GM12892 (cell line): ENCODE measurements around the gene ERO1B.

ENCODE experiments used
- DNase-seq: peaks from one replicate; pipeline ENCODE4 v3.0.0; 2011; ENCODE audit not compliant: insufficient read length
- FAIRE-seq: peaks from 2 replicates; lab custom pipeline; 2011; peaks lifted over from hg19 to GRCh38; lab: Jason Lieb, UNC
- POLR2A ChIP-seq: IDR thresholded peaks from 2 replicates; pipeline ENCODE4 v1.6.1; 2011; ENCODE audit warnings: low read depth, low read length, control low read depth
- POLR2AphosphoS5 ChIP-seq: IDR thresholded peaks from 2 replicates; pipeline ENCODE4 v1.6.1; 2011; ENCODE audit warnings: low read depth, low read length, control low read depth
- TAF1 ChIP-seq: IDR thresholded peaks from 2 replicates; pipeline ENCODE4 v1.6.1; 2011; ENCODE audit warnings: low read depth, mild to moderate bottlenecking, control low read depth, low read length, borderline replicate concordance

The ERO1B gene

GRCh38 chr1:236185687-236186086, 96.1 kb downstream of the ERO1B start:
- TF ChIP-seq POLR2A, result no peak
- TF ChIP-seq POLR2AphosphoS5, result no peak
- TF ChIP-seq TAF1, result no peak
- DNase-seq (no peak), FAIRE-seq (no peak)

GRCh38 chr1:236181059-236181458, 100.7 kb downstream of the ERO1B start:
- FAIRE-seq (no peak), DNase-seq (no peak)
- TF ChIP-seq POLR2AphosphoS5, result no peak
- TF ChIP-seq TAF1, result no peak

DNA sequence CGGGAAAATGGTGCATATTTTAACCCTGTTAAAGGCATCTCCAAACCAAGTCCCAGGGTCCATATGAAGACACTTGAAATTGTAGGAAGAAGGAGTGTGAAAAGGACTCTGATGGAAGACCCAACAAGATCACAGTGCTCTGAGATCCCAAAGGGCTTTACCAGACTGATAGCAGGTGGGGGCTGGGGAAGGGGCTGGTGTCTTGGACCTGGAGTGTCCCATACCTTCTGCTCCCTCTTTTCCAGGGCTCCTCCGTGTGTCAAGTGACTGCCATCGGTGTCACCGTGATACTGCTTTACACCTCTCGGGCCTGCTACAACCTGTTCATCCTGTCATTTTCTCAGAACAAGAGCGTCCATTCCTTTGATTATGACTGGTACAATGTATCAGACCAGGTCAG, 102.1 kb downstream of the ERO1B start:
- TF ChIP-seq POLR2A, result 0 out of 2 replicates have a peak, but pooled peaks have one; percentile 16
- TF ChIP-seq POLR2AphosphoS5, result no peak
- no peak for DNase-seq
- FAIRE-seq, result no peak

DNA sequence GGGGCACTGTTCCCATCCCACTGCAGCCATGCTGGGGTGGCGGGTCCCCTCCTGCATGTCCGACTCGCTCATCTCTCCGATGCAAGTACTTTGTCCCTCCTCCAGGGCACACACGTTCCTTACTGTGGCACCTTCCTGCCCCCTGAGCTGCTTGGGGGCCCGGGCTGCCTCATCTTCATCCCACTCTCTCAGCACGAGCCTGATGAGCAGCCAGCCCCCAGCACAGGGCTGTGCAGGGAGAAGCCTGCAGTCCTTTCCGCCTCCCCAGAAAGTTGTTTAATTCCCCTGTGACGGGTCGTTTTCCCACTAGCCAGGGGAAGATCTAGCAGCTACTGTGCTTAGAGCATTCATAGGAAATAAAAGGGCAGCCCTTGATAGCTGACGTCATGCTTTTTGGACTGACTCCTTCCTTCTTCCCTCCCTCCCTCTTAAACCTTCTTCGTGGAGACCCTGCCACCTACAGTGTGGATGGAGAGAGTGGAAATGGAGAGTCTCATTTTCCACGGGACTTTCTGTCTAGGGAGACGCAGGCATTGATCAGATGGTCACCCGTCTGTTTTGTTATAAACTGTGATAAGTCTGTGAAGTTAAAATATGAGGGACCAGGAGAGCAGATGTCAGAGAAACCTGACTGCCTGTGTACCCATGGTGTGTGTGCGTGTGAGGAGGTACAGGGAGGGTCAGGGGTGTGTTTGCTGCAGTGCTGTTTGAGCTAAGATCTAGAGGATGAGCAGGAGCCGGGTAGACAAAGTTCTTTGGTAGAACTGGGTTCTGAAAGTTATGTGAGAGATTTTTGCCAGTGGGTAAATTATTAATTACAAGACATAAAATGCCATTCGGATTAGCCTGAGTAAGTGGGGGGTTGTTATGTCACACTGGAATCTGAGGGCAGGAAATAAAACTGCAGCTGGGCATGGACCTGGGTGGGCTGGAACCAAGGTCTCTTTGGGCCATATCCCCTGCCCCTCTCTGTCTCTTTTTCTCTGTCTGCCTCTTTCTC, 105.1 kb downstream of the ERO1B start:
- FAIRE-seq (no peak), DNase-seq (no peak)
- TF ChIP-seq POLR2AphosphoS5 (no peak), POLR2A (no peak), TAF1 (no peak)

DNA sequence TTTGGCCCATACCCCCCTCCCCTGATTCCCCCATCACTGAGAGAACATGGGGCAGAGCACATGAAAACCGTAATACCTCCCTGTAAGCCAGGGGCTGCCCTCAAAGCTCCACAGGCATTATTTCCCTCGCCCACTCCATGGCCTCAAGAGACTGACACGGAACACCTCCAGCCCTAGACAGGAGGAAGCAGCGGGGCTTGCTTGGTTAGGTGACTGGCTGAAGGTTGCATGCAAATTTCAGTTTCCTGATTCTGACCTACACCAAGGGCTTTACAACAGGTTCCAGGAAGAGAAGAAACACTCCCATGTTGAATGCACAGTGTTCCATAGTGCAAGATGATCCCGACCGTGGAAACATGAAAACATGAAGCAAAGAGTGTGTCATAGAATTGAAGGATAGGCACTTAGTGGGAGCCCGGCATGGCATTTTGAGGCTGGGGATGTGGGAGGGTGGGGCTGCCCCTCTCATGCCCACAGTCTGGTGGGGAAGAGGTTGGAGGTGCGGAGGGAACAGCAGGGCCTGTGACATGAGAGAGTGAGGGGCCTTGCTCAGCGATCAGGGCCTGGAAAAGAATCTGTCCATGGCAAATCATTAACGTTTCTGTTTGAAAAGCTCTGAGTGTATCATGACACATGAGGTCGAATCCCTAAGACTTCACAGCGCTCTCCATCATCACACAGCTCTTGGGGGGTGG, 106.0 kb downstream of the ERO1B start:
- FAIRE-seq, result peak; percentile 92
- peak; percentile 46 for DNase-seq
- TF ChIP-seq POLR2A (peak; percentile 14; the same call in 1 of the 2 replicates), POLR2AphosphoS5 (peak; percentile 47), TAF1 (no peak)

- FAIRE-seq, result no peak
- DNase-seq, result no peak
- TF ChIP-seq TAF1 (no peak), POLR2AphosphoS5 (no peak), POLR2A (no peak)
Observed at GRCh38 chr1:236173174-236173767, 108.5 kb downstream of the ERO1B start.

GRCh38 chr1:236172041-236172579, 109.6 kb downstream of the ERO1B start:
- no peak for FAIRE-seq
- DNase-seq, result no peak
- no peak for TF ChIP-seq POLR2A
- TF ChIP-seq POLR2AphosphoS5, result no peak
- TF ChIP-seq TAF1, result no peak

DNA sequence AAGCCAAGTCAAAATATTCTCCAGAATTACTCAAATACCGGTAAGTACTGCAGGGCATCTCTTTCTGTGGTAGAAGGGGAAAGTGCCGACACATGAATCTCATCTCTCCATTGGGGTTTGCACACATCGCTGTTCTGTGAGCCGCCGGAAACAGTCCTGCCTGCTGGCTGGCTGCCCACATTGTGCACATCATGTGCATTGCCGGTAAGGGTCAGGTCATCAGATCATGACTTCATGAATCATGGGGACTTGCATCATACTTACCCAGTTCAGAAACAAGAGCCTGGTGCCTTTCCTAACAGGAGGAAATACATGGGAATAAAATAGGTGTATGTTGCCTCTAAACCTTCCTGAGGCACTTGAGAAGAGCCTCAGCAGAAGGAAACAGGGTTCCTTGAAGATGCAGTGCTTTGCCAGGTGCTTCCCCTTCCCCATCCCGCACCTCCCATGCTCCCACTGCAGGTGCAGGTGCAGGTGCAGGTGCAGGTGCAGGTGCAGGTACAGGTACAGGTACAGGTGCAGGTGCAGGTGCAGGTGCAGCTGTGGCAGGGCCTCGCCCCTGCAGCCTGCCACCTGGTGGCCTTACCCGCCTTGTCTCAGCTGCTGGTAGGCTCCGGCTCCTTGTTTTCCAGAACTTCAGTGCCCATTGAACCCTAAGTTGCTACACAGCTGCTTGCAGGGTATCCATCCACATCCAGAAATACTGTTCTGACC, 112.9 kb downstream of the ERO1B start:
- peak; percentile 30 for FAIRE-seq
- TF ChIP-seq POLR2AphosphoS5 (no peak), TAF1 (no peak), POLR2A (no peak)
- DNase-seq, result no peak

DNA sequence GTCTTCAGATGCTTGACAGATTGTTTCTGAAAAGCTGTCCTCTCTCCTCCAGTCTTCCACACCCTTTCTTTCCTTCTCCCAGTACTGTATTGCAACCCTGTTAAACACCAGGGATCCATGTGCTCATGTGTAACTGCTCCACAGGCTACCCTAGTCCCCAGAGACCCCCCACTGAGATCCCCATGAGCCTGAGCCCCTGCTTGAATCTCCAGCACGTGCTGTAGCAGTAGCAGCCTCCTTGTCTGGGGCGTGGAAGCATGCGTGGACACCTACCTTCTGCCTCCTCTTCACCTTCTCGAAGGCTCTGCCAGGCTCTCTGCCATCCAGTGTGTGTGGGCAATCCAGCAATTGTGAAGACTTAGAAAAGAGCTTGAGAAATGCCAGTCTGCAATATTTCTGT, 114.2 kb downstream of the ERO1B start:
- TF ChIP-seq POLR2AphosphoS5 (no peak), POLR2A (no peak), TAF1 (no peak)
- FAIRE-seq (no peak), DNase-seq (no peak)

GRCh38 chr1:236167154-236167553, 114.6 kb downstream of the ERO1B start:
- no peak for DNase-seq

More at GRCh38 chr1:236167154-236167553, 114.6 kb downstream of the ERO1B start:
- TF ChIP-seq POLR2A (no peak), TAF1 (no peak), POLR2AphosphoS5 (no peak)
- peak; percentile 14 for FAIRE-seq
